Neutrophil (primary cell): ENCODE measurements around the gene CCDC194.

Source experiments
- H3K27ac ChIP-seq: fragments of 200-600 bp; sonication (generic); 2 replicates; pipeline ENCODE4 v1.5.1; 2016; ENCODE audit warnings: mild to moderate bottlenecking, moderate library complexity
- H3K27me3 ChIP-seq: fragments of 200-600 bp; sonication (generic); 2 replicates; pipeline ENCODE4 v1.6.0; 2016; ENCODE audit warnings: mild to moderate bottlenecking
- H3K36me3 ChIP-seq: fragments of 200-600 bp; sonication (generic); 2 replicates; pipeline ENCODE4 v1.5.1; 2017
- H3K4me1 ChIP-seq, 2 experiments: fragments of 200-600 bp in 1 of 2; sonication (generic) in 1 of 2; 1 replicate in 1 of 2; 2 replicates in 1 of 2; pipeline versions ENCODE4 v1.5.1 to v1.6.1; 2013 to 2016; ENCODE audit warnings: low read depth in 1 of 2, low read length in 1 of 2, mild to moderate bottlenecking in 1 of 2, moderate library complexity in 1 of 2; ENCODE audit not compliant: control insufficient read depth in 1 of 2, insufficient read depth in 1 of 2
- H3K4me3 ChIP-seq, 2 experiments: fragments of 200-600 bp in 1 of 2; sonication (generic) in 1 of 2; 1 replicate in 1 of 2; 2 replicates in 1 of 2; pipeline ENCODE4 v1.5.1; 2013 to 2016; ENCODE audit warnings: low read depth in 1 of 2, low read length in 1 of 2, mild to moderate bottlenecking in 1 of 2, moderate library complexity in 1 of 2
- H3K9me3 ChIP-seq: fragments of 200-600 bp; sonication (generic); 2 replicates; pipeline ENCODE4 v1.5.1; 2016
- TF ChIP-seq, protein P1 (sequence below): fragments of 200-600 bp; sonication (generic); IDR thresholded peaks from 2 replicates; pipeline ENCODE4 v1.5.1; 2016; ENCODE audit warnings: antibody characterized with exemption

CCDC194 gene

DNA sequence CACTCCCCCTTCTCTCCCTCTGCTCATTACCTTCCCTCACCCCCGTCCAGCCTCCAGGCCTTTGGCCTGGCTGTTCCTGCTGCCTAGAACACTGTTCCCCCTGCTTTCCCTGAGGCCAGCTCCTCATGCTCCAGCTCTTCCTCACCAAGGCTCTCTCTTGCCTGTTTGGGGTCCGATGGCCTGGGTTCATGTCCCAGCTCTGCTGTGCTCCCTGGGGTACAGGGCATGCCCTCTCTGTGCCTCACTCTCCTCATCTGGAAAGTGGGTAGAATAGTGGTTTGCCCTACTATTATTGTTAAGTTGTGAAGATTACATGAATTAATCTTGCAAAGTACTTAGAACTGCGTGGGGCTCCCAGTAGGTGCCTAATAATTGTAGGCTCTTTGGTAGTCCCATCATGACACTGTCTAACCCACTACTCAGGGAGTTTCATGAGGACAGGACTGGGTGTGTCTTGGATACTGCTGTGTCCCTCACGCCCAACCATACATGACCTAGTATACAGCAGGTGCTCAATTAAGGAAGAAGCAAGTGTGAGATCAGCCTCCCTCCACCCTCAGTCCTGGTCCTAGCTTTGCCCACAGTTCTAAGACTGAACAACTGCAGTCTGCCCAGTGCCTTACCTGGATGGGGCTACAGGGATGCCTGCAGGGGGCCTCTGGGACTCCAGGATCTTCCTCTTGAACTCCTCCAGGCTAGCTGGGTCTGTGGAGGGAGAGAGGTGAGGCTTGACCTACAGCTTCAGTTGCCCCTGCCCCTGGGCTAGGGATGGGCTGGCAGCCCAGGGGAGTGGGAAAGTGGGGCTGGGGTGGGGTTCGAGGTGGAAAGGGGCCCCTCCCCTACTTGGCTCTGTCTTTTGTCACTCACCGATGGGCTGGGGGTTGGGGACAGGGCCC, 33.8 kb downstream of the CCDC194 start:
- Histone ChIP-seq H3K27me3 (peaks cover 12% of the 10 kb centered on the region), H3K4me1 (no peaks in the 10 kb centered on the region), H3K4me3 (no peak overlapping the region), H3K36me3 (no peaks in the 10 kb centered on the region), H3K27ac (no peak overlapping the region), H3K9me3 (no peaks in the 10 kb centered on the region)
- TF ChIP-seq, protein P1, sequence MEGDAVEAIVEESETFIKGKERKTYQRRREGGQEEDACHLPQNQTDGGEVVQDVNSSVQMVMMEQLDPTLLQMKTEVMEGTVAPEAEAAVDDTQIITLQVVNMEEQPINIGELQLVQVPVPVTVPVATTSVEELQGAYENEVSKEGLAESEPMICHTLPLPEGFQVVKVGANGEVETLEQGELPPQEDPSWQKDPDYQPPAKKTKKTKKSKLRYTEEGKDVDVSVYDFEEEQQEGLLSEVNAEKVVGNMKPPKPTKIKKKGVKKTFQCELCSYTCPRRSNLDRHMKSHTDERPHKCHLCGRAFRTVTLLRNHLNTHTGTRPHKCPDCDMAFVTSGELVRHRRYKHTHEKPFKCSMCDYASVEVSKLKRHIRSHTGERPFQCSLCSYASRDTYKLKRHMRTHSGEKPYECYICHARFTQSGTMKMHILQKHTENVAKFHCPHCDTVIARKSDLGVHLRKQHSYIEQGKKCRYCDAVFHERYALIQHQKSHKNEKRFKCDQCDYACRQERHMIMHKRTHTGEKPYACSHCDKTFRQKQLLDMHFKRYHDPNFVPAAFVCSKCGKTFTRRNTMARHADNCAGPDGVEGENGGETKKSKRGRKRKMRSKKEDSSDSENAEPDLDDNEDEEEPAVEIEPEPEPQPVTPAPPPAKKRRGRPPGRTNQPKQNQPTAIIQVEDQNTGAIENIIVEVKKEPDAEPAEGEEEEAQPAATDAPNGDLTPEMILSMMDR = no peak

DNA sequence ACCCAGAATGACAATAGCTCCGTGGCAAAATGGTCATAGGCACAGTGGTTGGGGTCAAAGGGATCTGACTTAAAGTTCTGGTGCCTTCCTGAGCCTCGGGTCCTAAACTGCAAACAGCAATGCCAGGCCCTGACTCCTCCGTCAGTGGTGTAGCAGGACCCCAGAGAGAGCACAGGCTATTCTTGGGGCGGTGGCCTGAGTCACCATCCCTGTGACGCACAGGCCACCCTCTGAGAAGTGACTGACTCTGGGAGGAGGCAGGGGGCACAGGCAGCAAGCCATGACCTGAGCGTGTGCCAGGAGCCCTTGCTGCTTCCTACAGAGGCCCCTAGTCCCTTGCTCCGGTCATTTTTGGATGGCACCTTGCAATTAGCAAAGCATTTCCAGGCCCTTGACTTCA, 35.6 kb downstream of the CCDC194 start:
- no peaks in the 10 kb centered on the region for H3K9me3 ChIP-seq
- H3K4me3 ChIP-seq = no peak overlapping the region
- no peaks in the 10 kb centered on the region for H3K36me3 ChIP-seq
- no peaks in the 10 kb centered on the region for H3K4me1 ChIP-seq
- H3K27me3 ChIP-seq = peaks cover 16% of the 10 kb centered on the region
- TF ChIP-seq, protein P1 = no peak
- H3K27ac ChIP-seq = no peak overlapping the region

DNA sequence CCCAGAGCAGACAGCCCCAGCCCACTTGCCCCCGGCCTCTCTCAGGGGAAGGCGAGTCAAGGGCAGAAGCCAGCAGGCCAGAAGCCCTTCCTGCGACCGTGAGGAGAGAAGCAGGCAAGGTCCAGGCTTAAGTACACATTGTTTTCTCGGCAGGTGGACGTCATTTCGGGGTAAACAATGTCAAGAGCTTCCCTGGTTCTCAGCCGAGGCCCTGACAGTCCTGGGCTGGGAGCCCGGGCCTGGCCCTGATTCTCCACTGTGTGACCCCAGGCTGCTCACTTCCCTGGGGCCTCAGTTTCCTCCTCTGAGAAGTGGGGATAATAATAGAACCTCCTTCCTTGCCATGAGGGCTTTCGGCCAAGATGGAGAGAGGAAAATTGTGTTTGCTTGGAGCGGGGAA, 36.3 kb downstream of the CCDC194 start:
- no peaks in the 10 kb centered on the region for H3K4me1 ChIP-seq
- no peak overlapping the region for H3K4me3 ChIP-seq
- no peaks in the 10 kb centered on the region for H3K9me3 ChIP-seq
- H3K27ac ChIP-seq = no peak overlapping the region
- TF ChIP-seq, protein P1 = no peak
- peaks cover 18% of the 10 kb centered on the region for H3K27me3 ChIP-seq
- H3K36me3 ChIP-seq = no peaks in the 10 kb centered on the region

DNA sequence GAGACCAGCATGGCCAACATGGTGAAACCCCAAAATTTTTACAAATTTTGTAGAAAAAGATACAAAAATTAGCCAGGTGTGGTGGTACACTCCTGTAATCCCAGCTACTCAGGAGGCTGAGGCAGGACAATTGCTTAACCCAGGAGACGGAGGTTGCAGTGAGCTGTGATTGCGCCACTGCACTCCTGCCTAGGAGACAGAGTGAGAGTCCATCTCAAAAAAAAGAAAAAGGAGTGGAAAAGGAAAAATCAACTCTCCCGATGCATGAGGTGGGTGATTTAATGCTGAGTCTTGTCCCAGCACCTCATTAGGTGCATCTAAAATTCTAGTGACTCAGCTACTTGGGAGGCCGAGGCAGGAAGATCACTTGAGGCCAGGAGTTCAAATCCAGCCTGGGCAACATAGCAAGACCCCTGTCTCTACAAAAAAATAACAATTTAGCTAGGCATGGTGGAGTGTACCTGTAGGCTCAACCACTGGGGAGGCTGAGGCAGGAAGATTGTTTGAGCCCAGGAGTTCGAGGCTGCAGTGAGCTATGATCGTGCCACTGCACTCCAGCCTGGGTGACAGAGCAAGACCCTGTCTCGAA, 36.8 kb downstream of the CCDC194 start:
- Histone ChIP-seq H3K36me3 (no peaks in the 10 kb centered on the region), H3K4me3 (no peak overlapping the region), H3K9me3 (no peaks in the 10 kb centered on the region), H3K27me3 (peaks cover 18% of the 10 kb centered on the region), H3K27ac (no peak overlapping the region), H3K4me1 (no peaks in the 10 kb centered on the region)
- TF ChIP-seq, protein P1 = no peak

DNA sequence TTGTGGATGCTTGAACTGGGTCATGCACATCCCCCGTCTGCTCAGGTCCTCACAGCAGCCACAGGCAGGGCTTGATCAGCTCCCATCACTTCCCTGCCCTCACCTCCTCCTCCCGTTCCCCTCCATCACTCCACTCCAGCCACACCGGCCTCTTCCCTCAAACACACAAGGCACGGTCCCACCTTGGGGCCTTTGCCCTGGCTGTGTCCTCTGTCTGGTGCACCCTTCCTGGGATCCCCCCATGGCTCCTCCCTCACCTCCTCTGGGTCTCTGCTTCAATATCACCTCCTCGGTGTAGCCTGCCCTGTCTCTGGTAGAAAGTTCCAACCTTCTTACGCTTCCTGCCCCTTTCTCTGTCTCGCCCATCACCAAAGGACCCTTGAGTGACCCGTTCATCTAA, 40.6 kb downstream of the CCDC194 start:
- H3K4me1 ChIP-seq = peaks cover 0 to 4% of the 10 kb centered on the region in 2 experiments
- TF ChIP-seq, protein P1 = no peak
- H3K9me3 ChIP-seq = no peaks in the 10 kb centered on the region
- H3K4me3 ChIP-seq = no peak overlapping the region
- peaks cover 55% of the 10 kb centered on the region for H3K27me3 ChIP-seq
- H3K36me3 ChIP-seq = no peaks in the 10 kb centered on the region
- no peak overlapping the region for H3K27ac ChIP-seq
